WTC11 (cell line): ENCODE measurements around the gene ZFR. TPM values are rescaled to one million over a fixed set of nuclear protein-coding genes. Genes with fewer than 3 reads are reported as not detected.

Experiments used
- ATAC-seq: fragments of 200-7000 bp; cut with Tn5 transposase; 2 replicates; pipeline ENCODE4 v1.10.0; 2021; ENCODE audit warnings: mild to moderate bottlenecking, moderate library complexity
- CTCF ChIA-PET: fragments of 300-600 bp; sonication (Branson Sonifier 250); formaldehyde crosslinking; loops from one replicate; lab custom pipeline; 2021; ENCODE audit warnings: antibody characterized with exemption; lab: Charles Lee
- POLR2A ChIA-PET: fragments of 350-600 bp; sonication (Branson Sonifier 250); formaldehyde crosslinking; loops from one replicate; lab custom pipeline; 2021; ENCODE audit warnings: antibody characterized with exemption; lab: Charles Lee
- DNase-seq: peaks from one replicate; pipeline ENCODE4 v3.0.0; 2021; ENCODE audit warnings: low spot score
- H3K27ac Mint-ChIP-seq: 2 replicates; pipeline ENCODE4 v1.8.0; 2021; ENCODE audit warnings: mixed read lengths
- H3K27me3 Mint-ChIP-seq: 2 replicates; pipeline ENCODE4 v1.8.0; 2021; ENCODE audit warnings: low read depth, mild to moderate bottlenecking, moderate library complexity, mixed read lengths
- H3K36me3 Mint-ChIP-seq: 2 replicates; pipeline ENCODE4 v1.8.0; 2021; ENCODE audit warnings: mixed read lengths
- H3K4me1 Mint-ChIP-seq: 2 replicates; pipeline ENCODE4 v1.8.0; 2022; ENCODE audit warnings: mixed read lengths
- H3K4me3 Mint-ChIP-seq: 2 replicates; pipeline ENCODE4 v1.8.0; 2021; ENCODE audit warnings: mild to moderate bottlenecking, moderate library complexity, mixed read lengths
- H3K9me3 Mint-ChIP-seq: 2 replicates; pipeline ENCODE4 v1.8.0; 2021; ENCODE audit warnings: mixed read lengths
- ETV6 ChIP-seq: sonication (generic); formaldehyde crosslinking; IDR thresholded peaks from 2 replicates; pipeline ENCODE4 v1.8.1; 2022; ENCODE audit warnings: mild to moderate bottlenecking, missing genetic modification reagents
- JUN ChIP-seq: sonication (generic); formaldehyde crosslinking; IDR thresholded peaks from 2 replicates; pipeline ENCODE4 v1.8.0; 2023; ENCODE audit warnings: mild to moderate bottlenecking, missing genetic modification reagents
- KAT7 ChIP-seq: sonication (generic); formaldehyde crosslinking; IDR thresholded peaks from 2 replicates; pipeline ENCODE4 v1.8.1; 2023; ENCODE audit warnings: missing genetic modification reagents, mild to moderate bottlenecking, borderline replicate concordance
- MXD4 ChIP-seq: fragments of 250-450 bp; sonication (Bioruptor Pico); IDR thresholded peaks from 2 replicates; pipeline ENCODE4 v1.8.0; 2021; ENCODE audit warnings: mild to moderate bottlenecking, moderate library complexity, borderline replicate concordance
- NFYB ChIP-seq: sonication (generic); formaldehyde crosslinking; conservative IDR thresholded peaks from 2 replicates; pipeline ENCODE4 v1.8.0; 2022; ENCODE audit warnings: low read depth, missing genetic modification reagents
- NR2C2 ChIP-seq: sonication (generic); formaldehyde crosslinking; IDR thresholded peaks from 2 replicates; pipeline ENCODE4 v1.8.0; 2022; ENCODE audit warnings: mild to moderate bottlenecking, missing genetic modification reagents
- NR3C1 ChIP-seq: sonication (generic); formaldehyde crosslinking; conservative IDR thresholded peaks from 2 replicates; pipeline ENCODE4 v1.8.1; 2023; ENCODE audit warnings: low read depth, mild to moderate bottlenecking, missing genetic modification reagents
- SOX15 ChIP-seq: fragments of 250-450 bp; sonication (Bioruptor Pico); IDR thresholded peaks from 2 replicates; pipeline ENCODE4 v1.9.0; 2021; ENCODE audit warnings: mild to moderate bottlenecking
- TEAD1 ChIP-seq: sonication (generic); formaldehyde crosslinking; IDR thresholded peaks from 2 replicates; pipeline ENCODE4 v1.8.0; 2022; ENCODE audit warnings: mild to moderate bottlenecking, missing genetic modification reagents
- ZNF219 ChIP-seq: sonication (generic); formaldehyde crosslinking; IDR thresholded peaks from 2 replicates; pipeline ENCODE4 v1.8.0; 2023; ENCODE audit warnings: missing genetic modification reagents, mild to moderate bottlenecking, borderline replicate concordance
- total RNA-seq: library from RNA; stranded (reverse); gene quantifications from 3 replicates; pipeline ENCODE4 v1.2.3, GENCODE V29; 2021
- TF ChIP-seq, protein P1 (sequence below): sonication (generic); formaldehyde crosslinking; IDR thresholded peaks from 2 replicates; pipeline ENCODE4 v1.8.1; 2023; ENCODE audit warnings: mild to moderate bottlenecking, missing genetic modification reagents
- TF ChIP-seq, protein P2 (sequence below): sonication (generic); formaldehyde crosslinking; IDR thresholded peaks from 2 replicates; pipeline ENCODE4 v1.8.1; 2022; ENCODE audit warnings: mild to moderate bottlenecking, moderate library complexity, missing genetic modification reagents
- TF ChIP-seq, protein P3 (sequence below): sonication (generic); formaldehyde crosslinking; IDR thresholded peaks from 2 replicates; pipeline ENCODE4 v1.8.0; 2022; ENCODE audit warnings: mild to moderate bottlenecking, missing genetic modification reagents
- TF ChIP-seq, protein P4 (sequence below): fragments of 250-450 bp; sonication (Bioruptor Pico); IDR thresholded peaks from 2 replicates; pipeline ENCODE4 v1.9.0; 2021; ENCODE audit warnings: moderate library complexity, mild to moderate bottlenecking, inconsistent platforms, borderline replicate concordance
- TF ChIP-seq, protein P5 (sequence below): sonication (generic); formaldehyde crosslinking; IDR thresholded peaks from 2 replicates; pipeline ENCODE4 v1.8.1; 2022; ENCODE audit warnings: mild to moderate bottlenecking, missing genetic modification reagents, moderate library complexity, borderline replicate concordance
- TF ChIP-seq, protein P6 (sequence below): sonication (generic); formaldehyde crosslinking; conservative IDR thresholded peaks from 2 replicates; pipeline ENCODE4 v1.8.1; 2023; ENCODE audit warnings: mild to moderate bottlenecking, low read depth, missing genetic modification reagents, moderate library complexity
- TF ChIP-seq, protein P7 (sequence below): sonication (generic); formaldehyde crosslinking; IDR thresholded peaks from 2 replicates; pipeline ENCODE4 v1.8.0; 2022; ENCODE audit warnings: mild to moderate bottlenecking, missing genetic modification reagents
- TF ChIP-seq, protein P8 (sequence below): sonication (generic); formaldehyde crosslinking; IDR thresholded peaks from 2 replicates; pipeline ENCODE4 v1.8.0; 2022; ENCODE audit warnings: mild to moderate bottlenecking, missing genetic modification reagents

ZFR gene
- total RNA-seq, 1 experiment from 2014 or later = 64.5 TPM

DNA sequence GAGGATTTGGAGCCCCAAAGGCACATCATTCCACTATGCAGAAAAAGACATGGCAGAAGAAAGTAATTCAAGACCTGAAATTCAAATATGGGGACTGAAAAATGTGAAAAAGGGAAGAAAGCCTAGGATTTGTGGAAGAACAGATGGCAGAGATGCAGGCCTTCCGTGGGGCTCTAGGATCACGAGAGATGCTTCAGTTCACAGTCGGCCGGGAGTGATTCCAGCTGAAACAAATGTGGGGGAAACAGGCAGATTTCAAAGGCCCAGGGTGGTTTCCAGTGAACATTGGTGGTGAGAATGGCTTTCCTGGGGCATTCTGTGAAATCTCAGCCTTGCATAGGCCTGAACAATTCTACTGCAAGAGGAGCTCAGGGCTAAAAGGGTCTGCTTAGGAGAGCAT is 34.6 kb upstream of the ZFR start:
- ATAC-seq (no peak), DNase-seq (no peak)
- no peaks in the 10 kb centered on the region for H3K9me3 Mint-ChIP-seq
- H3K27ac Mint-ChIP-seq = no peak overlapping the region
- no peak overlapping the region for H3K4me3 Mint-ChIP-seq
- TF ChIP-seq, protein P1, sequence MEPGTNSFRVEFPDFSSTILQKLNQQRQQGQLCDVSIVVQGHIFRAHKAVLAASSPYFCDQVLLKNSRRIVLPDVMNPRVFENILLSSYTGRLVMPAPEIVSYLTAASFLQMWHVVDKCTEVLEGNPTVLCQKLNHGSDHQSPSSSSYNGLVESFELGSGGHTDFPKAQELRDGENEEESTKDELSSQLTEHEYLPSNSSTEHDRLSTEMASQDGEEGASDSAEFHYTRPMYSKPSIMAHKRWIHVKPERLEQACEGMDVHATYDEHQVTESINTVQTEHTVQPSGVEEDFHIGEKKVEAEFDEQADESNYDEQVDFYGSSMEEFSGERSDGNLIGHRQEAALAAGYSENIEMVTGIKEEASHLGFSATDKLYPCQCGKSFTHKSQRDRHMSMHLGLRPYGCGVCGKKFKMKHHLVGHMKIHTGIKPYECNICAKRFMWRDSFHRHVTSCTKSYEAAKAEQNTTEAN (CRISPR knock-in tag) = no peak
- no peak for TF ChIP-seq NR3C1
- peaks cover 11% of the 10 kb centered on the region for H3K4me1 Mint-ChIP-seq
- POLR2A ChIA-PET = no interaction called here
- no peaks in the 10 kb centered on the region; the same call in 1 of the 2 replicates for H3K27me3 Mint-ChIP-seq
- CTCF ChIA-PET = interaction anchor here (1.3 to 2.7 kb wide), 2 partner anchors 11 to 28 kb away, joined by 4 to 13 read pairs; no protein-coding TSS in a partner anchor
- no peaks in the 10 kb centered on the region for H3K36me3 Mint-ChIP-seq

DNA sequence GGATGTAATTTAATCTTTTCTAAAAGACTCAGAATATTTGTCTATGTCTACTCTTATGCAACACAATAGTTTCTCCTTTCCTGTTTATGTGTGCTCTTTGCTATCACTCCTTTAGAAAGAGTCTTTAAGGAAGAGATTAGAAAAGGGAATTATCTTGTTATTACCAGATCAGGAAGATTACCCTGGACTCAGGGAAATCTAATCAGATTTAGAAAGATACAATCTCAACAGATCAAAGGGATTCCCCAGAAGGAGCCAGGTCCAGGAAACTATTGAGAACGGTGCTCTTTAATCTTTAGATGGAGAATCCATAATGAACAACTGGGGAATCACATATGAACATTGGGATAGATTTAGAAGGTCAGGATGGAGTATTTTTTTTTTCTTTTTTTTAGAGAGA is 32.4 kb upstream of the ZFR start:
- H3K4me3 Mint-ChIP-seq = no peak overlapping the region
- CTCF ChIA-PET = interaction anchor here (2.1 to 2.3 kb wide), 2 partner anchors 13 to 113 kb away, joined by 7 read pairs; no protein-coding TSS in a partner anchor
- no peak for DNase-seq
- no peaks in the 10 kb centered on the region; the same call in 1 of the 2 replicates for H3K27me3 Mint-ChIP-seq
- POLR2A ChIA-PET = no interaction called here
- no peak overlapping the region for H3K27ac Mint-ChIP-seq
- TF ChIP-seq ZNF219 (CRISPR knock-in tag) (no peak), NR2C2 (no peak), TEAD1 (no peak), JUN (CRISPR knock-in tag) (no peak), NFYB (no peak)
- TF ChIP-seq, protein P2, sequence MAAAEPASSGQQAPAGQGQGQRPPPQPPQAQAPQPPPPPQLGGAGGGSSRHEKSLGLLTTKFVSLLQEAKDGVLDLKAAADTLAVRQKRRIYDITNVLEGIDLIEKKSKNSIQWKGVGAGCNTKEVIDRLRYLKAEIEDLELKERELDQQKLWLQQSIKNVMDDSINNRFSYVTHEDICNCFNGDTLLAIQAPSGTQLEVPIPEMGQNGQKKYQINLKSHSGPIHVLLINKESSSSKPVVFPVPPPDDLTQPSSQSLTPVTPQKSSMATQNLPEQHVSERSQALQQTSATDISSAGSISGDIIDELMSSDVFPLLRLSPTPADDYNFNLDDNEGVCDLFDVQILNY (CRISPR knock-in tag) = no peak
- TF ChIP-seq, protein P3, sequence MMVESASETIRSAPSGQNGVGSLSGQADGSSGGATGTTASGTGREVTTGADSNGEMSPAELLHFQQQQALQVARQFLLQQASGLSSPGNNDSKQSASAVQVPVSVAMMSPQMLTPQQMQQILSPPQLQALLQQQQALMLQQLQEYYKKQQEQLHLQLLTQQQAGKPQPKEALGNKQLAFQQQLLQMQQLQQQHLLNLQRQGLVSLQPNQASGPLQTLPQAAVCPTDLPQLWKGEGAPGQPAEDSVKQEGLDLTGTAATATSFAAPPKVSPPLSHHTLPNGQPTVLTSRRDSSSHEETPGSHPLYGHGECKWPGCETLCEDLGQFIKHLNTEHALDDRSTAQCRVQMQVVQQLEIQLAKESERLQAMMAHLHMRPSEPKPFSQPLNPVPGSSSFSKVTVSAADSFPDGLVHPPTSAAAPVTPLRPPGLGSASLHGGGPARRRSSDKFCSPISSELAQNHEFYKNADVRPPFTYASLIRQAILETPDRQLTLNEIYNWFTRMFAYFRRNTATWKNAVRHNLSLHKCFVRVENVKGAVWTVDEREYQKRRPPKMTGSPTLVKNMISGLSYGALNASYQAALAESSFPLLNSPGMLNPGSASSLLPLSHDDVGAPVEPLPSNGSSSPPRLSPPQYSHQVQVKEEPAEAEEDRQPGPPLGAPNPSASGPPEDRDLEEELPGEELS = no peak
- TF ChIP-seq, protein P4, sequence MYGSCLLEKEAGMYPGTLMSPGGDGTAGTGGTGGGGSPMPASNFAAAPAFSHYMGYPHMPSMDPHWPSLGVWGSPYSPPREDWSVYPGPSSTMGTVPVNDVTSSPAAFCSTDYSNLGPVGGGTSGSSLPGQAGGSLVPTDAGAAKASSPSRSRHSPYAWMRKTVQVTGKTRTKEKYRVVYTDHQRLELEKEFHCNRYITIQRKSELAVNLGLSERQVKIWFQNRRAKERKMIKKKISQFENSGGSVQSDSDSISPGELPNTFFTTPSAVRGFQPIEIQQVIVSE (CRISPR knock-in tag) = no peak
- TF ChIP-seq, protein P5, sequence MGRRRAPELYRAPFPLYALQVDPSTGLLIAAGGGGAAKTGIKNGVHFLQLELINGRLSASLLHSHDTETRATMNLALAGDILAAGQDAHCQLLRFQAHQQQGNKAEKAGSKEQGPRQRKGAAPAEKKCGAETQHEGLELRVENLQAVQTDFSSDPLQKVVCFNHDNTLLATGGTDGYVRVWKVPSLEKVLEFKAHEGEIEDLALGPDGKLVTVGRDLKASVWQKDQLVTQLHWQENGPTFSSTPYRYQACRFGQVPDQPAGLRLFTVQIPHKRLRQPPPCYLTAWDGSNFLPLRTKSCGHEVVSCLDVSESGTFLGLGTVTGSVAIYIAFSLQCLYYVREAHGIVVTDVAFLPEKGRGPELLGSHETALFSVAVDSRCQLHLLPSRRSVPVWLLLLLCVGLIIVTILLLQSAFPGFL = no peak
- peaks cover 16% of the 10 kb centered on the region for H3K4me1 Mint-ChIP-seq
- no peak for ATAC-seq
- no peaks in the 10 kb centered on the region for H3K36me3 Mint-ChIP-seq
- peaks cover 7% of the 10 kb centered on the region; the same call in 1 of the 2 replicates for H3K9me3 Mint-ChIP-seq

DNA sequence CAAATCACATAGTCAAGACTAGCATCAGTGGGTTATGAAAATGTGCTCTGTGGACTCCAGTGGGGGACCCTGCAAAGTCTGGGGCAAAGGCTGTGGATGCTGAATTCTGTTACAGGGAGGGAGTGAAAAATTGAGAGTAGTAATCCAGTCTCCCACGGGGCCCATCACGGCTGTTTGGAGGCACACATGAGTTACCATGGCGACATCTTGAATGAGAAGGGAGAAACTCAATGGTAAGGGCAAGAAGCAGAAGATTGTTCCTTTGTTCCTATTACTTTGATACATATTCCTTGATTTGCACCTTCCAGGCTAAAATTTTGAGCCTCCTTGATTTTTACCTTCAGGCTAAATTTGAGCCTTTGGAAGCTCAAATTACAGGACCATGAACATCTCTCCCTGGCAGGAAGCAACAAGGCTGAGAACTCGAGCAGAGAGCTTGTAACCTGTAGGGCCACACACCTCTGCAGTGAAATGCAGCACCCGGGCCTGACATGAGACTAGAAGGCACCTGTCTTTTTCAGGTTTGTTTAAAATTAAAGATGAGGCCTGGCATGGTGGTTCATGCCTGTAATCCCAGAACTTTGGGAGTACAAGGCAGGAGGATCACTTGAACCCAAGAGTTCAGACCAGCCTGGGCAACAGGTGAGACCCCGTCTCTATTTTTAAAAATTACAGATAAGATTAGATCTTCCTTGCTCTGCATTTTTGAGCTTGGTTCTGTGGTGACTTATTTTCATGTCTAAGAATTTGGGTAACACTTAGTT is 31.0 kb upstream of the ZFR start:
- DNase-seq (no peak), ATAC-seq (no peak)
- no peak overlapping the region for H3K4me3 Mint-ChIP-seq
- CTCF ChIA-PET = interaction anchor here (0.6 to 2.1 kb wide), 3 partner anchors 21 to 115 kb away, joined by 3 to 7 read pairs (median 4); no protein-coding TSS in a partner anchor
- no peaks in the 10 kb centered on the region; the same call in 1 of the 2 replicates for H3K27me3 Mint-ChIP-seq
- peaks cover 19% of the 10 kb centered on the region for H3K4me1 Mint-ChIP-seq
- POLR2A ChIA-PET = interaction anchor here (0.7 kb wide), 1 partner anchor 30 kb away, joined by 4 read pairs; no protein-coding TSS in a partner anchor
- no peak overlapping the region for H3K27ac Mint-ChIP-seq
- no peaks in the 10 kb centered on the region for H3K36me3 Mint-ChIP-seq
- H3K9me3 Mint-ChIP-seq = peaks cover 7% of the 10 kb centered on the region; the same call in 1 of the 2 replicates
- TF ChIP-seq, protein P6, sequence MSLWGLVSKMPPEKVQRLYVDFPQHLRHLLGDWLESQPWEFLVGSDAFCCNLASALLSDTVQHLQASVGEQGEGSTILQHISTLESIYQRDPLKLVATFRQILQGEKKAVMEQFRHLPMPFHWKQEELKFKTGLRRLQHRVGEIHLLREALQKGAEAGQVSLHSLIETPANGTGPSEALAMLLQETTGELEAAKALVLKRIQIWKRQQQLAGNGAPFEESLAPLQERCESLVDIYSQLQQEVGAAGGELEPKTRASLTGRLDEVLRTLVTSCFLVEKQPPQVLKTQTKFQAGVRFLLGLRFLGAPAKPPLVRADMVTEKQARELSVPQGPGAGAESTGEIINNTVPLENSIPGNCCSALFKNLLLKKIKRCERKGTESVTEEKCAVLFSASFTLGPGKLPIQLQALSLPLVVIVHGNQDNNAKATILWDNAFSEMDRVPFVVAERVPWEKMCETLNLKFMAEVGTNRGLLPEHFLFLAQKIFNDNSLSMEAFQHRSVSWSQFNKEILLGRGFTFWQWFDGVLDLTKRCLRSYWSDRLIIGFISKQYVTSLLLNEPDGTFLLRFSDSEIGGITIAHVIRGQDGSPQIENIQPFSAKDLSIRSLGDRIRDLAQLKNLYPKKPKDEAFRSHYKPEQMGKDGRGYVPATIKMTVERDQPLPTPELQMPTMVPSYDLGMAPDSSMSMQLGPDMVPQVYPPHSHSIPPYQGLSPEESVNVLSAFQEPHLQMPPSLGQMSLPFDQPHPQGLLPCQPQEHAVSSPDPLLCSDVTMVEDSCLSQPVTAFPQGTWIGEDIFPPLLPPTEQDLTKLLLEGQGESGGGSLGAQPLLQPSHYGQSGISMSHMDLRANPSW (CRISPR knock-in tag) = no peak
- TF ChIP-seq, protein P7, sequence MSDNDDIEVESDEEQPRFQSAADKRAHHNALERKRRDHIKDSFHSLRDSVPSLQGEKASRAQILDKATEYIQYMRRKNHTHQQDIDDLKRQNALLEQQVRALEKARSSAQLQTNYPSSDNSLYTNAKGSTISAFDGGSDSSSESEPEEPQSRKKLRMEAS (CRISPR knock-in tag) = no peak
- TF ChIP-seq KAT7 (CRISPR knock-in tag) (no peak), SOX15 (CRISPR knock-in tag) (no peak), MXD4 (CRISPR knock-in tag) (no peak), ETV6 (CRISPR knock-in tag) (no peak)
- TF ChIP-seq, protein P4 (CRISPR knock-in tag) = no peak
- TF ChIP-seq, protein P8, sequence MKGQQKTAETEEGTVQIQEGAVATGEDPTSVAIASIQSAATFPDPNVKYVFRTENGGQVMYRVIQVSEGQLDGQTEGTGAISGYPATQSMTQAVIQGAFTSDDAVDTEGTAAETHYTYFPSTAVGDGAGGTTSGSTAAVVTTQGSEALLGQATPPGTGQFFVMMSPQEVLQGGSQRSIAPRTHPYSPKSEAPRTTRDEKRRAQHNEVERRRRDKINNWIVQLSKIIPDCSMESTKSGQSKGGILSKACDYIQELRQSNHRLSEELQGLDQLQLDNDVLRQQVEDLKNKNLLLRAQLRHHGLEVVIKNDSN (CRISPR knock-in tag) = no peak
